HG03060 (cell line): ENCODE measurements around the gene MYL3.

Experiments used
- ATAC-seq: cut with Tn5 transposase; IDR thresholded peaks from one replicate; pipeline ENCODE4 v1.9.1; 2021; ENCODE audit warnings: low read depth, moderate number of reproducible peaks; ENCODE audit not compliant: unreplicated experiment

Gene MYL3

DNA sequence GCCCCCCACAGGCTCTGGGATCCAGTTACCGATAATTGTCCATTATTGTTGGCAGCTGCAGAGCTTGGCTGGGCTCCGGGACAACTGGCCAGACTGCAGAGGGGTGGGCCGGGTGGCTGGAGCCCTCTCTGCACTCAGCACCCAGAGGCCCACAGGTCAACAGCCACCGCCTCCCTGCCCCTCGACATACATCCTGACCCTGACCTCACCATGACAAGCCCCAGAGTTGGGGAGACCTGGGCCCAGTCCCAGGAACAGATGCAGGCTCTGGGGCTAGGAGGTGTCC is 36.7 kb upstream of the MYL3 start:
- ATAC-seq: no peak

DNA sequence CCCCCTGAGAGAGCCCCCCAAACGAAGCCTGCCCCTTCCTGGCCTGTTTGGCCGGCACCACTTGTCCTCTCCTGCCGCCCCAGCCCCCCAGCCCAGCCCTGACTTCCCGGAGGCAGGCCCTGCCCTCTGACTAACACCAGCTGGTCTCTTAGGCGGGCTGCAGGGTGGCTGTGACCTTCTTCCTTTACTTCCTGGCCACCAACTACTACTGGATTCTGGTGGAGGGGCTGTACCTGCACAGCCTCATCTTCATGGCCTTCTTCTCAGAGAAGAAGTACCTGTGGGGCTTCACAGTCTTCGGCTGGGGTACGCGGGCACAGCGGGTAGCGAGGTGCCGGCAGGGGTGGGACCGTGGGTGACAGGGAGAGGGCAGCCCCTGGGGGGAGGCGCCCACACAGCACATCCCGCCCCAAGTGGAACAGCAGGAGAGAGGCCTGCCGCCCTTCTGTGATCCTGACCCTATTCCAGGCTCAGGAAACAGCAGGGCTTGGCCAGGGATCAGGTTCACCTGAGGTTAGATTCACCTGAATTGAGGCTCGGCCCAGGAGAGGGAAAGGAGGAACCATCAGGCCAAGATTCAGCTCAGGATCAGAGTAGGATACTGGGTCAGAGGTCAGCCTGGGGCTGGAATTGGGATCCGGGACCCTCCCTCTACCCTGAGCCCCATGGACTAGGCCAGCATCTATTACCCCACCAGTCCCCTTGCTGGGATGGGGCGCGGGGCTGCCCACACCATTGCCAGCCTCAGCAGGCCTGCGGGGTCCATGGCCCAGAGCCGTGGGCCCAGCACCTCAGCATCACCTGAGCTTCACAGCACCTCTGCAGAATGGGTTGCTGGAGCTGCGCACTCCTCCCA is 36.1 kb upstream of the MYL3 start:
- no peak for ATAC-seq

DNA sequence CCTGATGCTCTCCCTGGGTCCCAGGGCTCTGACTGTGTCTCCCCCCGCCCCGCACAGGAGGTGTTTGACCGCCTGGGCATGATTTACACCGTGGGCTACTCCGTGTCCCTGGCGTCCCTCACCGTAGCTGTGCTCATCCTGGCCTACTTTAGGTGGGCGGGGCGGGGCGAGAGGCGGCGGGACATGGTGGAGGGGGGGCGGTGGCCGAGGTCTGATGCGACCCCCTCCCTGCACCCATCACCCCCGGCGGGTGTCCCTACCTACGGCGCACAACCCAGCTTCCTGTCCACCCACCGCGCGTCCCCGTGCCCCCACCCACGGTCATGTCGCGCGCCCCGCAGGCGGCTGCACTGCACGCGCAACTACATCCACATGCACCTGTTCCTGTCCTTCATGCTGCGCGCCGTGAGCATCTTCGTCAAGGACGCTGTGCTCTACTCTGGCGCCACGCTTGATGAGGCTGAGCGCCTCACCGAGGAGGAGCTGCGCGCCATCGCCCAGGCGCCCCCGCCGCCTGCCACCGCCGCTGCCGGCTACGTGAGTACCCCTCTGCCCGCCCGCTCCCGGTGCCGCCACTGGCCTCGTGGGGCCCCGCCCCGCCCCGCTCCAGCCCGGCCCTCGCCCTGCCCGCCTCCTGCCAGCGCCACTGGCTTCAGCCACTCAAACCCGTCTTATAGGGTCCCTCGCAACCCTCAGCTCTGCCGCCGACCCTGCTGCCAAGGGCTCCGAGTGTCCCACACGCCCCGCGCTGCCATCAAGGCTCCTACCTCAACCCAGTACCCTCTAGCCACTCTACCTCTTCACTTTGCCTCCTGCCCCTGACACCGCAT is 35.3 kb upstream of the MYL3 start:
- ATAC-seq: no peak

DNA sequence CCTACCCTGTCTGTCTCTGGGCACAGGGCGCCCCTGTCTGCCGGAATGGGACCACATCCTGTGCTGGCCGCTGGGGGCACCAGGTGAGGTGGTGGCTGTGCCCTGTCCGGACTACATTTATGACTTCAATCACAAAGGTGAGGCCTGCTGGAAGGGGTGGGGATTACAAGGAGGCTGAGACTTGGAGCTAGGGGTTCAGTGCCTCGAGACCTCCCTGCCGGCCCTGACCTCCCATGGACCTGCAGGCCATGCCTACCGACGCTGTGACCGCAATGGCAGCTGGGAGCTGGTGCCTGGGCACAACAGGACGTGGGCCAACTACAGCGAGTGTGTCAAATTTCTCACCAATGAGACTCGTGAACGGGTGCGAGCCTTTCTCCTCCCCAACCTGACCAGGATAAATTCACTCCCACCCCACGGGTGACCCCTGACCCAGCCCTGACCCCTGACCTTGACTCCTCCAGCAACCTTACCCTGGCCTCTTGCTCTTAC is 34.6 kb upstream of the MYL3 start:
- no peak for ATAC-seq

DNA sequence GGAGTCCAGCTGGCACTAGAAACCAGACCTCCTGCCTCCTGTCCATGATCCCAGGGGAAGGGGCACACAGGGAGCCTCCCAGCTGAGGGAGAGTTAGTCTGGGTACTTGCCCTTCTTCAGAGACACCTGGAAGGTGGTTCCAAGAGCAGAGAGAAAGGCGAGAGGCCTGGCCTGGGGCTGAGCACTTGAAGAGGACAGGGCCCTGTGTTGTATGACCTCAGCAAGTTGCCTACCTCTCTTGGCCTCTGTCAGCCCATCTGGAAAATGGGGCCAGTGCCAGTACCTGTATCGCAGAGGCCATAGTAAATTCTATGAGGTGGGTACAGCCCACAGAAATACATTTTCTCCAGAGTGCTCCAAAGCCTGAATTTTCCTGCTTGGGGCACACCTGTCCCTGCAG is 33.8 kb upstream of the MYL3 start:
- ATAC-seq: no peak

- no peak for ATAC-seq
These were observed 33.1 kb upstream of the MYL3 start for GRCh38 chr3:46896386-46896785.

GRCh38 chr3:46895761-46896160 is 32.5 kb upstream of the MYL3 start:
- no peak for ATAC-seq

- ATAC-seq: no peak
These were observed 32.0 kb upstream of the MYL3 start for GRCh38 chr3:46895204-46895660.

DNA sequence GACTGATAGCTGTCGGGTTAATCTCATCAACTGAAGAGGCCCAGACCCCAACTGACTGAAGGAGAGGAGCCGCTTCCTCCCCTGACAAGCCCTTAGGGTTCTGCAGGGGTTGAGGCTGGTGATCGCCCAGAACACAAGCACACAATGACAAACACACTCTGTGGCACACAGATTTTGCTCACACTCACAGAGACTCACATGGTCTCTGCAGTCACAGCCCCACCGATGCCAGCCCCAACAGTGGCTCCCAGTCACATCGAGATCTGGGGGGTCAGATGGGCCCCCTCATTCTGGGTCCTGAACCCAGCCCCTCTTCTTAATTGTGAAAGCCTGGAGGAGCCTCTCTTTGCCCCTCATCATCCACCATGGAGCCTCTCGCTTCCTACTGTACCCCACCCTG is 31.0 kb upstream of the MYL3 start:
- no peak for ATAC-seq

GRCh38 chr3:46893763-46894162 is 30.5 kb upstream of the MYL3 start:
- ATAC-seq: no peak

DNA sequence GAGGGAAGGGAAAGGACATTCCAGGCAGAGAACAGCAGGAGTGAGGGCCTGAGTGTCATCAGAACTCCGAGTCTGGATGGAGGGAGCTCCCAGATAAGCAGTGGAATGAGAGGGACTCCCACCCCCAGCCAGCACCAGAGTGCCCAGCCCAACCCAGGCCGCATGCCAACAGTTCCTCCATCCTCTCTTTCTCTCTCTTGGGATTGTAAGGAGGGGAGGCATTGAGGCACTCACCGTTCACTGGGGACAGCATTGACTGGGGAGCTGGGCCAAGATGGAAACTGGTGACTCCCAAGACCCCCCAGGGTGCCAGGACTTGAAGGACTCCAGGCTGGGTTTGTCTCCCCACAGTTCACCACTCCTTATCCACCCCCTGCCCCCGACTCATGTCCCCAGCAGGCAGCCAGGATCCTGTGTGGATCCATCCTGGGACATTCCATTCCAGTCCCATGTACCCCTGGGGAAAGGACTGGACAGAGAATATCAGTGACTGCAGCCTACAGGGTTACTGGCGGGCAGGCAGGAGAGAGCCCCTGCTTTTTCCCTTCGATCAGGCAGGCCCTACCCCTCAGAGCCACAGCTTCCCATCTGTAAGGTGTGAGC is 30.0 kb upstream of the MYL3 start:
- ATAC-seq: no peak

- no peak for ATAC-seq
These were observed 29.3 kb upstream of the MYL3 start for GRCh38 chr3:46892285-46893145.

DNA sequence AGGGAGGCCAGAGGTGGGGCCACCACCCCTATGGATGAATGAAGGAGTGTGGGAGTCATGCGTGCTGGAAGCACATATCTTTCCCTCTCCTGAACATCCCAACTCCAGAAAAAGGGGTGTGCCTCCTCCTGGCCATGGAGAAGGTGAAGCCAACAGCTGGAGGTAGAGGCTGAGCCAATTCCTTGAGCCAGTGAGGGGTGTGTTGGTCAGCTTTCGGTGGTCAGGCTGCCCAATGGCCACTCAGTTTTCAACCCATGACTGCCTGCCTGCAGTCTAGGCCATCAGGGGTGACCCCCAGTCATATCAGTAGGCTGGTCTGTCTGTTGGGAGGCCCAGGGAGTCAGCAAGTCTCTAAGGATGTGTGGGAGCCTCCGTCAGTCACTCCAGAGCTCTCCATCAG is 27.9 kb upstream of the MYL3 start:
- no peak for ATAC-seq

DNA sequence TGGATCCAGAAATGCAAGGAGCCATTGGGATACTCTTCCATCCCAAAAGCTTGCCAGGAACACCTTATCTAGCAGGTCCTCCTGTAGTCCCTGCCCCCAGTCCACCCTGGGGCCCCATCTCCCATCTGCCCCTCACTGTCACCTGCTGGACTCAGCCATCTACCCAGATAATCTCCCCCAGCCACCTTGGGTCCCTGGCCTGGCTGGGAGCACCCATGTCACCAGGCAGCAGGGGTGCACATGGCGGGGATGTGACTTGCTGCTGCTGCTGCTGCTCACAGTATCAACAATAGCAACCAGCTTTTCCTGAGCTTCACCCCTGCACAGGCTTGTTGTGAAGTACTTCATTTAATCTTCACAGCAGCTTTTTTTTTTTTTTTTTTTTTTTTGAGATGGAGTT is 26.9 kb upstream of the MYL3 start:
- ATAC-seq: no peak

DNA sequence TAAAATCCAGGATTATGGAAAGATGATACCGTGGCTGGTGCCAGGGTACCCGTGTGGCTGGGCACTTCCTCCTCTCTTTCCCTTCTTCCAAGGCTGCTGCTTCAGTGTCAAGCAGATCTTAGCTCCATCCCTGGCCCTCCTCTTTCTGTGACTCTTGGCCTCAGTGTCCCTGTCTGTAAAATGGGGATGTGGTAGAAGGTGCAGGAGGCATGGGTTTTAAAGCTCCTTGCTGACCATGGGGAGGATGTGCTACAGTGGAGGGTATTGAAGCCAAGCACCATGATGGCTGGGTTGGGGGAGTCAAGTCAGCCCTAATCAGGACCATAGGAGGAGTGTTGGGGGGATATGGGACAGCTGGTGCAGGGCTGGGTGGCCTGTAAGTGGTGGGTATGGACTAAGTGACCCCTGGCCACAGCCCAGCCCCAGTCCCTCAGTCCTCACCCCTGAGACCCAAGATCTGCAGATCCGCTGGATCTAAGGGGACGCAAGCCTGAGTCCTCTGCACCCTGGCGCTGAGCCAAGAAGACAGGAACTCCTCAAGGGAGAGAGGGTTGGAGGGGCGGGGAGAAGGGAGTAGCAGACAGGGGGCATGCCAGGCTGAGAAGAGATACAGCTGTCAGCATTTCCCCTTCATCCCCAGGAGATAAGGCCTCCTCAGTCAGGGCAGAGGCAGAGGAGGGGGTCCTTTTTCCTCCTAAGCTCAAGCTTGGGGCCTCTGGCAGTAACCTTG is 26.3 kb upstream of the MYL3 start:
- ATAC-seq: no peak

GRCh38 chr3:46888705-46889104 is 25.5 kb upstream of the MYL3 start:
- no peak for ATAC-seq

DNA sequence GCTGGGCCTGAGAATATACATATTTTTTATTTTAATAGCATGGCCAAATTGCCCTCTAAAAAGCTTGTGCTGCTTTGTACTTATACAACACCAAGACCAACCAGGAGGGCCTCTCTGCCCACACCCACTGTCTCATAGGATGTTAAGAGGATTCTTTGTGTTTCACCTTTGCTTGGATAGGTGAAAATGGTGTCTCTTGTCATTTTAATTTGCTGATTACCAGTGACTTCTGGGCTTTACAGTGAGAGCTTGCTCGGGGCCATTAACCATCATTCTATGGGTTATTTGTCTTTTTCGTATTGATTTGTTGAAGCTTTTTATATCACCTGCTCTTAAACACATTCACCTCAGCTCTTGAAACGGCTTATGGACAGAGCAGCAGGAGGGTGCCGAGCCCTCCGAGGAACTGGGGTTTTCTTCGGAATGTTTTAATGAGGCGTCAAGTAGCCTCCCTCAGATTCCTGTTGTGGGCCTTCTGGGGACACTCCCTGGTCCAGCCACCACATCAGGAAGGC is 24.8 kb upstream of the MYL3 start:
- ATAC-seq: no peak

DNA sequence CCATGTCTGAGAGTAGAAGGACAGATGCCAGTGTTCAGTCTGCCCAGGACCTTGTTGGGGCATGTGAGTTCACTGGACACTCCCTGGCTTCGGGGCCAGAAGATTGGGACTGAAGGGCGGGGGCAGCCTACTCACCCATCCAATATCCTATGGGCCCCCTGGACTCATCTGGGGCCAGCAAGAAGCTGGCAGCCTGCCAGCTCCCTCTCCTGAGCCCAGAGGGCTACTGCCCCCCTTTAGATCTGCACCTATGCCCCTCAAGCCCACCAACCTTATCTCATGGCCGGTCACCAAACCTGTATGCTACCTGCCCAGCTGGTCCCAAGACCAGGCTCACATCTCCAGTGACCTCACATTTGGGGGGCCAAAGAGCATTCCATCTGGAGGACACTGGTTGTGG is 22.4 kb upstream of the MYL3 start:
- ATAC-seq: no peak

DNA sequence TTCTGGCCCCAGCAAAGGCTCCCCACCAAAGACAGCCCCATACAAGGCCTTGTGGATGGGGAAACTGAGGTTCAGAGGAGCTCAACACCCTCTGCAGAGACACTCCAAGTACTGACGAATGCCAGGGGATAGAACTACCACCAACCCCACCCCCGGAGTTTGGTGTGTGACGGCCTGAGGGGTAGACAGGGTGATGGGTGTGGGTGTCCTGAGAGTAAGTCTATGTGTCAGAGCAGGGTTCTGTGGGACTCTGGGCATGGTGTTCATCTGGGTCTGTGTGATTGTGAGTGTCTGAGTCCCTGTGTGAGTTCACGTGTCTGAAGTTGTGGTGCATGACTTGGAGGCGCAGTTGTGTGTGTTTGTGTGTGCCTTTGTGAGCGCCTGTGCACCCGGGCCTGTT is 21.7 kb upstream of the MYL3 start:
- no peak for ATAC-seq

- ATAC-seq: no peak
These were observed 21.2 kb upstream of the MYL3 start for GRCh38 chr3:46884427-46884826.
